Cortex of kidney (tissue), 1 donor: ENCODE measurements around the gene CEL.

Source experiments
- DNase-seq: peaks from one replicate; lab custom pipeline; 2025; lab: John Stamatoyannopoulos, UW

Gene CEL

DNA sequence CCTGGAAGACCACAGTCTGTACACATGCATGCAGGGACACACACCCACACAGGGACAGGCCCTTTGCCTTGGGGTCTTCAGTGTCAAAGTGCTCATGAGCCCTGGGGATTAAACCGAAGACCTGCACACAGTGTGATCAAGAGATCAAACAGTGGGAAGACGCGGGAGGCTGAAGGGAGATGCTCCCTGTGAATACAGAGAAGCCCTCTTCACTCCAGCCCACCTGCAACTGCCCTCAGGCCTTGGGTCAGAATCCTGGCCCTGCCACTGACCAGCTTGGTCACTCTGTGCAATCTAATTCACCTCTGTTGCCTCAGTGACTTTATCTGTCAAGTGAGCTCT lies 56.4 kb downstream of the CEL start:
- DNase-seq = no peak

- DNase-seq = no peak
These were observed 56.8 kb downstream of the CEL start for GRCh38 chr9:133118568-133118967.

DNA sequence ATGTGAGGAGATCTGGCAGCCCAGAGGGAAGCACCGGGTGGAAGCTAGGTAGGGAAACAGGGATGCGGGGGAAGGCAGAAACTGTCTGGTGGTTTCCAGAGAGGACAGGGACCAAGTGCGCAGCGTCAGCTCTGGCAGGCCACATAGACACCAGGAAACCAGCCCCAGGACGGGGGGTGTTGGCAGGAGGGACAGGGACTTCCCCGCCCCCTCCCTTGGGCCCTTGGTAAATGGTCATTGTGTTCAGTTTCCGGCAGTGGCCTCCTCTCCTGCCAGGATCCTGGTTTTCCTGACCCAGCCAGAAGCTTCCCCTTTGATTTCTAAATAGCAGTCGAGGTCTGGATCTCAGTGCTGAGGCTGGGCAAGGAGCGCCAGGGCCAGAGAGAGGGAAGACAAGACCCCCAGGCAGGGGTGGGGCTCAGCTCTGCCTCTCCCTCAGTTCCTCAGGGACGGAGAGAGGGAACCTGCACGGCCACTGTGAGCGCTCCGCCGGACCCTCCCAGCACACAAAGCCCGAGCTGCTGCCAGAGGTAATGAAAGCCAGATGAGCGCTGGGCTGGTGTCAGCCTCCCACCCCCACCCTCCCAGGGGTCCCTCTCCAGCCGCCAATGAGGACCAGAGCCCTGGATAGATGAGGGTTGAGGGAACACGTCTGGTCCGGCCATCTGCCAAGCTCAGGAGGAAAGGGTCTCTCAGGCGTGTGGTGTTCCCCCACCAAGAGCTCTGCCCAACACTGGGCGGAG lies 57.5 kb downstream of the CEL start:
- no peak for DNase-seq

- no peak for DNase-seq
These were observed 58.2 kb downstream of the CEL start for GRCh38 chr9:133119846-133120500.

GRCh38 chr9:133120501-133121197 lies 58.9 kb downstream of the CEL start:
- no peak for DNase-seq
